Measurements from ENCODE around the gene KCNH6. TPM values are rescaled to one million over a fixed set of nuclear protein-coding genes. Genes with fewer than 3 reads are reported as not detected.
A peak's percentile ranks its signal among the peaks of the same experiment; 100 is the strongest.

KCNH6 gene
- total RNA-seq, 1 donor from 2014 or later, result 13.2 TPM

- peaks cover 5% of the 10 kb centered on the region for H3K4me1 Mint-ChIP-seq (ENCODE audit: low read depth)
- no peaks in the 10 kb centered on the region for H3K9me3 Mint-ChIP-seq (ENCODE audit: low read depth)
- no peaks in the 10 kb centered on the region for H3K36me3 Mint-ChIP-seq (ENCODE audit: insufficient read depth)
- H3K27me3 Mint-ChIP-seq, result peaks cover 31% of the 10 kb centered on the region
- H3K4me3 Mint-ChIP-seq (ENCODE audit: low read depth), result peak overlapping the region; percentile 14
- TF ChIP-seq CTCF (IDR thresholded peaks at IDR 0.05; ENCODE audit: unreplicated experiment), result no peak
- no peak for DNase-seq (ENCODE audit: low spot score, unreplicated experiment)
- H3K27ac Mint-ChIP-seq, result no peak overlapping the region
Observed at GRCh38 chr17:63525190-63525946, 2.2 kb downstream of the KCNH6 start.

GRCh38 chr17:63526861-63527260, 3.7 kb downstream of the KCNH6 start:
- Mint-ChIP-seq H3K4me1 (ENCODE audit: low read depth) (peaks cover 3% of the 10 kb centered on the region), H3K27ac (no peak overlapping the region), H3K9me3 (ENCODE audit: low read depth) (no peaks in the 10 kb centered on the region), H3K36me3 (ENCODE audit: insufficient read depth) (no peaks in the 10 kb centered on the region), H3K27me3 (peaks cover 31% of the 10 kb centered on the region), H3K4me3 (ENCODE audit: low read depth) (no peak overlapping the region)
- DNase-seq (ENCODE audit: low spot score, unreplicated experiment), result no peak
- TF ChIP-seq CTCF (IDR thresholded peaks at IDR 0.05; ENCODE audit: unreplicated experiment), result no peak

GRCh38 chr17:63528183-63528582, 5.0 kb downstream of the KCNH6 start:
- no peak for DNase-seq (ENCODE audit: low spot score, unreplicated experiment)
- Mint-ChIP-seq H3K27me3 (peaks cover 31% of the 10 kb centered on the region), H3K9me3 (ENCODE audit: low read depth) (no peaks in the 10 kb centered on the region), H3K27ac (no peak overlapping the region), H3K36me3 (ENCODE audit: insufficient read depth) (no peaks in the 10 kb centered on the region), H3K4me3 (ENCODE audit: low read depth) (no peak overlapping the region), H3K4me1 (ENCODE audit: low read depth) (peaks cover 3% of the 10 kb centered on the region)
- no peak for TF ChIP-seq CTCF (IDR thresholded peaks at IDR 0.05; ENCODE audit: unreplicated experiment)

GRCh38 chr17:63529711-63530556, 6.8 kb downstream of the KCNH6 start:
- no peak for DNase-seq (ENCODE audit: low spot score, unreplicated experiment)
- TF ChIP-seq CTCF (IDR thresholded peaks at IDR 0.05; ENCODE audit: unreplicated experiment), result no peak
- H3K27me3 Mint-ChIP-seq, result peaks cover 21% of the 10 kb centered on the region

GRCh38 chr17:63530557-63531021, 7.4 kb downstream of the KCNH6 start:
- DNase-seq (ENCODE audit: low spot score, unreplicated experiment), result no peak
- H3K36me3 Mint-ChIP-seq (ENCODE audit: insufficient read depth), result no peaks in the 10 kb centered on the region
- peaks cover 18% of the 10 kb centered on the region for H3K27me3 Mint-ChIP-seq
- no peaks in the 10 kb centered on the region for H3K4me1 Mint-ChIP-seq (ENCODE audit: low read depth)
- no peak overlapping the region for H3K4me3 Mint-ChIP-seq (ENCODE audit: low read depth)
- TF ChIP-seq CTCF (IDR thresholded peaks at IDR 0.05; ENCODE audit: unreplicated experiment), result no peak
- no peaks in the 10 kb centered on the region for H3K9me3 Mint-ChIP-seq (ENCODE audit: low read depth)
- H3K27ac Mint-ChIP-seq, result no peak overlapping the region

More at GRCh38 chr17:63529711-63530556, 6.8 kb downstream of the KCNH6 start:
- H3K9me3 Mint-ChIP-seq (ENCODE audit: low read depth), result no peaks in the 10 kb centered on the region
- H3K4me1 Mint-ChIP-seq (ENCODE audit: low read depth), result no peaks in the 10 kb centered on the region
- H3K4me3 Mint-ChIP-seq (ENCODE audit: low read depth), result no peak overlapping the region
- H3K36me3 Mint-ChIP-seq (ENCODE audit: insufficient read depth), result no peaks in the 10 kb centered on the region
- no peak overlapping the region for H3K27ac Mint-ChIP-seq
